Tibial artery (tissue), 4 donors: Measurements from ENCODE around the gene PRR7.

Source experiments
- DNase-seq, 2 donors: peaks; one replicate each; pipeline ENCODE4 v3.0.0-alpha.2; 2019
- H3K27ac ChIP-seq, 2 donors: fragments of 200-600 bp; sonication (generic) in 1 of 2; 1 replicate in 1 of 2; 2 replicates in 1 of 2; pipeline ENCODE4 v1.5.1; 2018 to 2019; ENCODE audit warnings: mild to moderate bottlenecking in 1 of 2
- H3K27me3 ChIP-seq, 2 donors: fragments of 200-600 bp; sonication (generic) in 1 of 2; one replicate each; pipeline versions ENCODE4 v1.5.1 to v1.6.0; 2016 to 2019
- H3K36me3 ChIP-seq, 3 donors: fragments of 200-600 bp; sonication (generic) in 2 of 3; one replicate each; pipeline ENCODE4 v1.5.1; 2016 to 2019; ENCODE audit warnings: mild to moderate bottlenecking in 2 of 3
- H3K4me1 ChIP-seq, 4 donors: fragments of 200-600 bp; sonication (generic) in 2 of 4; 1 replicate in 3 of 4; 2 replicates in 1 of 4; pipeline ENCODE4 v1.5.1; 2016 to 2019
- H3K4me3 ChIP-seq, 2 donors: fragments of 200-600 bp; sonication (generic) in 1 of 2; 1 replicate in 1 of 2; 2 replicates in 1 of 2; pipeline ENCODE4 v1.5.1; 2018 to 2019; ENCODE audit warnings: mild to moderate bottlenecking in 2 of 2
- H3K9me3 ChIP-seq, 3 donors: fragments of 200-600 bp; sonication (generic) in 1 of 3; one replicate each; pipeline ENCODE4 v1.5.1; 2016 to 2019
- CTCF ChIP-seq, 2 experiments: fragments of 200-600 bp in 1 of 2; fragments of 450-650 bp in 1 of 2; IDR thresholded peaks; one replicate each; pipeline ENCODE4 v1.5.1; 2017 to 2019; ENCODE audit warnings: antibody characterized with exemption in 2 of 2, mild to moderate bottlenecking in 1 of 2, moderate library complexity in 1 of 2
- intact Hi-C: fragments of 100-400 bp; cut with DNase I; formaldehyde crosslinking; loops from one replicate; pipeline ENCODE4 v1.15.0; 2023; ENCODE audit warnings: low total_unique reads

Gene PRR7

GRCh38 chr5:177446200-177447065 is at the start of gene PRR7:
Gene PRR7, plus strand, starts transcription at chr5:177446814. Its CDS starts 8,254 bp downstream, at chr5:177455068.
- H3K4me1 ChIP-seq = peaks cover 0 to 28% (median 26%) of the 10 kb centered on the region in 4 donors
- no peak for DNase-seq
- no peaks in the 10 kb centered on the region for H3K9me3 ChIP-seq
- H3K36me3 ChIP-seq = peaks cover 1 to 19% (median 11%) of the 10 kb centered on the region in 3 donors
- H3K4me3 ChIP-seq = peak within 1 kb of the TSS; percentile 48 to 58
- H3K27me3 ChIP-seq = peaks cover 0 to 27% of the 10 kb centered on the region in 2 donors
- no peak for TF ChIP-seq CTCF (IDR thresholded peaks at IDR 0.05)
- intact Hi-C loops = no loop called here
- peak within 1 kb of the TSS in 1 of 2 donors; percentile 7 for H3K27ac ChIP-seq

- no peaks in the 10 kb centered on the region for H3K9me3 ChIP-seq
- no peaks in the 10 kb centered on the region for H3K36me3 ChIP-seq
- no peak for TF ChIP-seq CTCF (IDR thresholded peaks at IDR 0.05)
- intact Hi-C loops = no loop called here
- DNase-seq = no peak
- peaks cover 0 to 19% (median 15%) of the 10 kb centered on the region in 4 donors for H3K4me1 ChIP-seq
- H3K27me3 ChIP-seq = peaks cover 7 to 76% of the 10 kb centered on the region in 2 donors
- no peak overlapping the region for H3K4me3 ChIP-seq
- H3K27ac ChIP-seq = no peak overlapping the region
These were observed 48.7 kb upstream of the PRR7 start for GRCh38 chr5:177397875-177398390.

GRCh38 chr5:177399997-177400868 is 46.4 kb upstream of the PRR7 start, which contains the start of gene PFN3:
Gene PFN3, minus strand, starts transcription at chr5:177400661. Its CDS starts 85 bp downstream, at chr5:177400576.
- Histone ChIP-seq H3K4me3 (no peak within 1 kb of the TSS), H3K9me3 (no peaks in the 10 kb centered on the region), H3K4me1 (peaks cover 0 to 38% (median 34%) of the 10 kb centered on the region in 4 donors), H3K27me3 (peaks cover 7 to 95% of the 10 kb centered on the region in 2 donors), H3K36me3 (no peaks in the 10 kb centered on the region), H3K27ac (no peak within 1 kb of the TSS)
- TF ChIP-seq CTCF (IDR thresholded peaks at IDR 0.05) = no peak
- no peak for DNase-seq
- intact Hi-C loops = no loop called here

GRCh38 chr5:177402271-177403043 is 44.2 kb upstream of the PRR7 start:
- intact Hi-C loops = no loop called here

More at GRCh38 chr5:177402271-177403043, 44.2 kb upstream of the PRR7 start:
- Histone ChIP-seq H3K9me3 (no peaks in the 10 kb centered on the region), H3K4me1 (peaks cover 0 to 38% (median 34%) of the 10 kb centered on the region in 4 donors), H3K27me3 (peaks cover 7 to 79% of the 10 kb centered on the region in 2 donors), H3K4me3 (no peak overlapping the region), H3K27ac (no peak overlapping the region), H3K36me3 (no peaks in the 10 kb centered on the region)
- TF ChIP-seq CTCF (IDR thresholded peaks at IDR 0.05) = peak in 1 of 2 experiments; percentile 14
- no peak for DNase-seq
